Measurements from ENCODE around the gene THSD4.

The THSD4 gene

DNA sequence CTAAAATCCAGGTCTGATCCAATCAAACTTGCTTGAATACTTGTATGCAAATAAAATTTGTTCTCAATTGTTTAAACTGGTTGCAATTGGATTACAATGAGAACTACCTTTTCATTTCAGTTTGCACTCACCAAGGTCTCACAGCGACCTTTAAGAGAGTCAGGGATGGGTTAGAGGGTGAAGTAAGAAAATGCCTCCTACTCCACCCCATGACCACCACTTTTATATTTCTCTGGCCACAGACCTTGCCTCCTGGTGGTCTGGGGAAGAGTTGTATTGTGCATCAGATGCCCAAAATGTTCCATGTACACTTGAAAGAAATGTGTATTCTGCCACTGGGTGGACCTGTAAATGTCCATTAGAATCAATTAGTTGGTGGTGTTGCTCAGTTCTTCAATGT, 16.4 kb upstream of the THSD4 start:
- DNase-seq: no peak

DNA sequence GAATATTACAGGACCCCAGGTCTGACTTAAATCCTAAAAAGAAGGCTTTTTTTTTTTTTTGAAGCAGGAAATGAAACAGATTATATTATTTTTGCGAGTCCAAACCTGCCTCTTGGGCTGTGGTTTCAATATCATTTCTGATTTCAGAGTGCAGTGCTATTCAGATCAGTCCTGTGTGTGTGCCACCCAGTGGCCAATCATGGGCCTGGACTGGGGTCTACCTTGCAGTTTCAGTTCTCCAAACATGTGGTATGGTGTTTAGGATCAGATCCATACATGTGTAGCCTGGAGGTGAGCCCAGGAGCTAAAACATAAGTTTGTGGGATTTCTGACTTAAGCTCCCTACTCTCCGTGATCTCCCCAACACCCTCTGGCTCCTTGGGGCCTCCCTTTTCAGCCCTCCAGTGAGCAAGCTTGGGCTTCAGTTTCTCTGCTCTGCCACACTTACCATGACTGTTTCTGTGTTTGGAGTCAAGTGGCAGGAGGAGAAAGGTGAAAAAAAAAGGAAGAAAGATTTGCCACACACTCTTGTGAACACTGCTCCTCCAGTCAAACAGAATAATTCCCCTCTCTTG, 12.1 kb upstream of the THSD4 start:
- DNase-seq: no peak

DNA sequence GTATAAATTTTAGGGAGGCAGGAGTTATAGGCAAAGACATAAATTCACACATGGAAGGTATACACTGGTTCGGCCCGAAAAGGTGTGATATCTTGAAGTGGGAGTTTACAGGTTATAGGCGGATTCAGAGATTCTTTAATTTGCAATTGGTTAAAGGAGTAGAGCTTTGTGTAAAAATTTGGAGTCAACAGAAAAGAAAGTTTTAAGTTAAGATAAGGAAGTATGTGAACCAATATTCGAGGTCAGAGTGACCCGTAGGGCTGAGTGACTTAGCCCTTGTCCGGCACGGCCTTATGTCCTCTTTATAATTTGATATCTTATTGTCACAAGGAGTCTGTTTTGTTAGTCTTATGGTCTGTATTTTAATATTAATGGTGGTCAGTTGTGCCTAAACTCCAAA, 10.6 kb upstream of the THSD4 start:
- no peak for DNase-seq

DNA sequence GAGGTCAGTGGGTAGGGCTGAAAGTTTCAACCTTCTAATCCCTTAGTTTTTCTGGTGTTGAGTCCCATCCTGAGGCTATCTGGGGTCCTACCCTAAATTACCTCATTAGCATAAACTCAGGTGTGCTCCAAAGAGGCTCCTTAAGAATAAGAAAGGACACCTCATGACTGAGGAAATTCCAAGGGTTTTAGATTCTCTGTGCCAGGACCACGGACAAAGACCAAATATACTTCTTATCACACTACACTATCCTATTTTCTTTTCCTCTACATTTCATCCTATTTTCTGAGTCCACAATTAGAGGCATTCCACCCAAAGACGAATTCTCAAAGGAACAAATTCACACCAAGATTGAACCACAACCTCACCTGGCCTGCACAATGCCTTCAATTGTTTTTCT, 9.8 kb upstream of the THSD4 start:
- DNase-seq: no peak

DNA sequence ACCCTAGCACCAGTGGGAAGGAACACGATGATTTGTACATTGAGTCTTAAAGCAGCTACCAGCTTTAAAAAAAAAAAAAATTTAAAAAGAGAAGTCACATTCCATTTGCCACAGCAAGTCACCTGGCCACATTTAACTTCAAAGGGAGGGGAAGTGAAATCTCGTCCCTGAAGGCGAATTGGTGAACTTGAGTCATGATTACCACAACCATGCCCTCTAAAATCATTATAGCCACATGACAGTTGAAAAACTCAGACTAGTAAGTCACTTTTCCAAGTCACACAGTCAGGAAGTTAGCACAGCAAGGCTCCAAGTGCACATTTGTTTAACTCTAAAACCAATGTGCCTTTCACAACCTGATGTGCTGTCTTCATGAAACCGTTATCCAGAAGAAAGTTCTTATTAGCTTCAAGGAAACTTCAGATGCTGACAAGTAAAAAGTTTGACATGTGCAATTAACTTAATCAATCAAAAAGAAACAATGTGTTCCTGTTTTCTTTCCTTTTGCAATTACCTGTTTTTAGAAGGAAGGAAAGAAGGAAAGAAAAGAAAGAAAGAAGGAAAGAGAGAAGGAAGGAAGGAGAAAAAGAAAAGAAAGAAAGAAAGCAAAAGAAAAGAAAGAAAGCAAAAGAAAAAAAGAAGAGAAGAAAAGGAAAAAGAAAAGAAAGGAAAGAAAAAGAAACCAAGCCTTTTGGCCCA, 8.3 kb upstream of the THSD4 start:
- no peak for DNase-seq

DNA sequence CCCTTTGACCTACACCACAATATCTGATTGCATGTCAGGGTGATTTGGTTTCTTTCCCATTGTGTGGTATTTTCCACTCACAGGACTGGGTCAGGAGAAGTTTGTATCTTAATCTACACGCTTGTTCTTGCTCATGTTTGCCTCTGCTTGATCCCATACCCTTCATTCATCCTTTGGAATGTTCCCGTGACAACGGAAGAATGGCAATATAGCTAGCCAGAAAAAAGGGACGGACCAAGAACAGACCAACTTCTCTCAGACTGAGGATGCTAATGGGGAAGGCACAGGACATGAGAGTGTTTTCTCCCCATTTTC, 7.8 kb upstream of the THSD4 start:
- no peak for DNase-seq

DNA sequence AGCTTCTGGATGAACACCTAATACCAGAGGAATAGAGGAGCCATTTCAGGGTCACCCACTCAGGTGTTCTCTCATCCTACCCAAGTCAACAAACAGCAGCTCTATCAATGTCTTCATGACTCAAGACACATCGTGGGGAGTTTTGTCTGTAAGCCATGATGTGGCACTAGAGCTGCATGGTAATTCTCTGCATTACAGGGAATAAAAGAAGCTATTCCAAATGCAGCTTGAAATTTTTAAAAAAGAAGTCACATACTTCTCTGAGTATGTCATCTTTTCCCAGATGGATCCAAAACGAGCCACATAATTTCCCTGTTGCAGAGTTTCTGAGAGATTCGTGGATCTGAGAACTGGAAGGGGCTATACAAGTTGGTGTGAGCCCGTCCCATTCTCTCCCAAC, 6.1 kb upstream of the THSD4 start:
- no peak for DNase-seq

DNA sequence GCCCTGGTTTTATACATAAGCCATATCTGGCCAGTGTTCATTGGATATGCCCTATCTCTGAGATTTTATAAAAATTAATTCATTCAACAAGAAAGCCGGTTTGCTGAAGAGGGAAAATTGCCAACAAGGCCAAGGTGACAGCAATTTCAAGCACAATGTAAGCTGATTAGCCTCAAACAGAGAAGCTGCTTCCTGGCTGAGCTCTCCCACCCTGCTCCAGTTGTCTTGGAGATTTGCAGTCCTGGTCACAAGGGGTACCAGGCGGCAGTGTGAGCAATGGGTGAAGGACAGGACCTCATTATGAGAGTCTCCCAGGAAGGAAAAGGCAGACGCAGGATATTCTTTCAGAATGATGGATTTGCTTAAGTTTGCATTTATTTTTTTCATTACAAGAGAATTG, 5.4 kb upstream of the THSD4 start:
- DNase-seq: no peak

DNA sequence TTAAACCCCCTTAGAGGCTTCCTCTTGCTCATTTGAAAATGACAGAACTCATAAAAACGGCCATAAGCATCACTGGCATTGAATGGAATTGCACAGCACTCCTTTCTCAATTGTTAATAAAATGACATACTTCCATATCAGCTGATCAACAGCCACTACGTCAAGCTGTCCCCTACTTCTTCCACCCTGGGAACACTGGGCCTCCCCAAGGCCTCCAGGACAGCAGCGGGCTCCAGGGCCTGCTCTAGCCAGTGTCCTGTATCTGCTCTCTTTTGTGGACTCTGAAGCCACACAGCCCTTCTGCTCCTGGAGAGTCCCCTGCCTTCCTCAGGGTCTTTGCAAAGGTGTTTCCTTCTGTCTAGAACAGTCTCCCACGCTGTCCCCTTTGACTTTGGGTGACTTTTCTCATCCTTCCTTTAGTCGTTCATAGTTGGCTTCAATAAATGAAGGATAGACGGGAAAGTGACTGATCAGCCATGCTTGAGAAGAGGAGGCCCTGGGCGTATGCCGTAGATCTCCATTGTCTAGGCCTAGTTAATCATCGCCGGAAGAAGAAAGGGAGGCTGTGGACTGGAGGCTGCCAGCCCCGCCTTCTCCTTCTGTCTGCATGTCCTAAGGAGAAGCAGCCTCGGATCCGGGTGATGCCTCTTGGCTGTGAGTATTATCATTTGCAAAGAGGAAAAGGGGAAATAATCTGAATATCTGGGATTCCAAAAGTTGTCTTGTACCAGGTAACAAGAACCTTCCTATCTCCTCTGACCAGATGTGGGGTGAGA, 4.7 kb upstream of the THSD4 start:
- no peak for DNase-seq

DNA sequence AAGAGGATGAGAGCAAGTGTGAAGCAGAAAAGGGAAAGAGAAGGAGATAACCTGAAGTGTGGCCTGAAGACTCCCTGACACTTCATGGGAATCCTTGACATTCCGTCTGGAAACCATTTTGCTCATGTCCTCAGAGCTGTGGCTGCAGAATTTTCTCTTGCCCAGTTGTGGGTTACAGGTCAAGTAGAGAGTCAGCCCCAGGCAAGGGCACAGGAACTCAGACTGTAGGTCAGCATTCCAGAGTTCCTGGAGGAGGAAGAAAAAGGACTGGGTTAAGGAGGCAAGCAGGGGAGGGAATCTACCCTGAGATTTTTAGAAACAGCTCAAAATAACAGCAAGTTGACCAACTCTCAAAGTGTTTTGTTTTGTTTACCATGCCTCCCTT, 4.1 kb upstream of the THSD4 start:
- no peak for DNase-seq

DNA sequence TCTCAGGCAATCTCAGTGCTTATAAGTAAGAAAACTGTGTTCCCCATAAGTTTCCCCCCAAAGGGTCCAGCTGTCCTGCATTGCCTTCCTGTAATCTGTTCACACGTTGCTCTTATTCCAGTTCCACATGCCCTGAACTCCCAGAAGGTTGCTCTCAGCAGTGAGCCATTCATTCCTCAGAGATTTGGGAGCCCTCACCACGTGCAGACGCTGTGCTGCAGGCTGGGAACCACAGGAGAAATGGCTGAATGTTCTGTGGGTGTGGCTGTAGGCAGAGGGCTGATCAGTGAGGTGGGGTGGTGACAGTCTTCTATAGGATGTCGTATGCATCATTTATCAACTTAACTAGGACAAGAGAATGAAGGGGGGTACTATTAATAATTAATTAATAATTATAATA, 3.3 kb upstream of the THSD4 start:
- DNase-seq: no peak

DNA sequence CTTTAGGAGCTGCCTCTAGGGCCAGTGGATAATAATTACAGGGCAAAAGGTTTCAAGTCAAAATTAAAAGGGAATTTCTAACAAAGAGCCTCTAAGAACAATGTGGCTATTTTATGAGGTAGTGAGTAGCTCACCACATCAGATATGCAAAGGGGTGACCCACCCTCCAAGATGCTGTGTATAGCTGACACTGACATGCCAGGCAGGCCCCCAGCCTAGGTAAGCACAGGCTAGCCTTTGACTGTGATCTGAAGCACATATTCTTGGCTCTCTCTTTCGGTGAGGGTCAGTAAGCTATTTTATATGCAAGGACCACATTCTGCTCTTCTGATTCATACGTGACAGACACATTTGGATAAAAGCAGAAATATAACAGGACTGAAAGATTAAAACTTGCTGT, 2.8 kb upstream of the THSD4 start:
- DNase-seq: no peak

DNA sequence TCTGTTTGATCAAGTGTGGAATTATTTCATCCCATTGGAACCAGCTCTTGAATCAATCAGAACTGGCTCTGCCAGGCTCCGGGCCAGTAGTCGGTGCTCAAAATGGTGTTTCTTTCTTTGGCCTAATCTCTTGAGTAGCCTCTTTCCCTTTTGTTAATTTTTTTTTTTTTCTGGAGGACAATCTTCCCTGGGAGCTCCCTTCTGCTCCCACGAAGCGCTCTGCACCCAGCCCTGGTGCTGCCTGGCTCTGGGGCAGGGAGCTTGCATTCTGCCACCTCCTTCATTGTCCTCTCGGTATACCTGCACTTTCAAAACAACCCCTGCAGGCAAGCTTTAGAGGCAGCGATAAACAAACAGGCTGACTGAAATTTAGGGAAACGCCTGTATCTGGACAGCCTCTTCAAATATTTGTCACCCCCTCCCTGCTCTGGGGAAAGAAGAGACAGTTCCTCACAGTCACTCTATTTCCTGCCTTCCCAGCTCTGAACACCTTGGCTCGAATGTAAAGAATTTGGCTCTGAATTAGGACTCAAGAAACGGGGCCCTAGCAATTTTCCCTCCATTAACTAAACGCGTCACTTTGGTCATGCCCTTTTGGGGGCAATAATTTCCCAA, 1.1 kb upstream of the THSD4 start:
- DNase-seq: no peak

DNA sequence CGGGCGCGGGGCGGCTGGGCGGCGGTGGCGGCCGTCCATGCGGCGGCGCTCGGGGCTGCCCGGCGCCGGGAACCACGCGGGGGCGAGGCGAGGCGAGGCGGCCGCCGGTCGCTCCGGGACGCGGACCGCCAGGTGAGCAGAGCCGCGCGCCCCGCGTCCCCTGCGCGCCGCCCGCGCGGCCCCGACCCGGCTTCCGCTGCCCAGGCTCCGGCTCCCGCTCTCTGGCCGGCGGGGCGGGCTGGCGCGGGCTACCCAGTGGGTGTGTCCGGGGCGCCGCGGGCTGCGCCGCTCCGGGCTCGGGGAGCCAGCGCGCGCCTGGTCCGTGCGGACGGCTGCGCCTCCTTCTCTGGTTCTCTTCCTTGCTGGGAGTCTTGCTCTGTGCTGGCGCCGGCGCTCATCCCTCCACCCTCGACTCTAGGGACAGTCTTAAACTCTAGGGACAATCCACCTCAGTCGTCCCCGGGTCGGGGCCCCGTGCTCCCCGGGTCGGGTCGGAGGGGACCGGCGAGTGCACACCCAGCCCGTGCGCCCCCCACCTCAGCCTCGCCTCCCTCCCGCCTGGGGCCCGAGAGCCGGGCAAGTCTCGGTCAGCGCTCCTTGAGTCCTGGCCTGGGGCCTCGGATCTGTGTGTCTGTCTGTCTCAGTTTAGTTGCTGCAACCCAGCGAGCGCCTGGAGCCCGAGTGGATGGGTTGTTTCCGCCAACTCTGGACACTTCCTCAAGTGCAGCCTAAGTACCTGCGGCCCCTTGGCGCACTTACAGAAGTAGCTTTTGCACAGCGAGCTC, 488 bp downstream of the THSD4 start:
- no peak for DNase-seq

DNA sequence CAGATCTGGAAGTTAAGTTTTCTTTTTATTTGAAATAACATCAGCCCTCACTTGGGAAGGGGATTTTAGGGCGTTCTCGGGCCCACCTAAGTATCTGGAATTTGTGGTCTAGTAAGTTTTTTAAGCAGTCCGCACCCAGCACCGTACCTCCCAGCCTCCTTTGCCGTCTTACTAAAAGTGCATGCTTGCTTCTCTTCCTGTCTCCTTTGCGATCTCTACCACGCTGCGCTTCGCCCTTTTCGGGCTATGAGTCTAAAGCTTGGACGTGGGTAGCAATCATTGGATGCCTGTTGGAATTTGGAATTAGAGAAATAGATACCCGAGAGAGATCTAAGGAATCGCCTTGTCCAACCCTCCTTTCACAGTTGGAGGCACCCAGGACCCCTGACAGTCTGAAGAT, 1.1 kb downstream of the THSD4 start:
- DNase-seq: no peak

DNA sequence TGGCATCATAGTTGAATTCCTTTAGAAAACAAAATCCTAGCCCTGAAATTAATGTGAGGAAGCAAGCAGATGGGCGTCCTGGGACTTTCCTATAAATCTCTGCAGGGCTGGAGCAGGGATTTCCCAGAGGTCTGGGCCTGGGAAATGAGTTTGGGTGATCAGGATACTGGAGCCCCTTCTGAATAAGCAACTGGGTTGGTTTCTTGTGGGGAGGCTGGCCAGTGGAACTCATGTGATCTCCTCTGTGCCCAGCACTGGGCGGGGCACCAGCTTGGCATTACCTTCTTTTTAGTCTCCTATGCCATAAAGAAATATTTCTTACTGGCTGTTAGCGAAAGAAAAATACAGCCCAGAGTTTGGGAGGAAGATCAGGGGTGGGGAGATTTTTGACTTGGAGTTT, 1.7 kb downstream of the THSD4 start:
- no peak for DNase-seq

DNA sequence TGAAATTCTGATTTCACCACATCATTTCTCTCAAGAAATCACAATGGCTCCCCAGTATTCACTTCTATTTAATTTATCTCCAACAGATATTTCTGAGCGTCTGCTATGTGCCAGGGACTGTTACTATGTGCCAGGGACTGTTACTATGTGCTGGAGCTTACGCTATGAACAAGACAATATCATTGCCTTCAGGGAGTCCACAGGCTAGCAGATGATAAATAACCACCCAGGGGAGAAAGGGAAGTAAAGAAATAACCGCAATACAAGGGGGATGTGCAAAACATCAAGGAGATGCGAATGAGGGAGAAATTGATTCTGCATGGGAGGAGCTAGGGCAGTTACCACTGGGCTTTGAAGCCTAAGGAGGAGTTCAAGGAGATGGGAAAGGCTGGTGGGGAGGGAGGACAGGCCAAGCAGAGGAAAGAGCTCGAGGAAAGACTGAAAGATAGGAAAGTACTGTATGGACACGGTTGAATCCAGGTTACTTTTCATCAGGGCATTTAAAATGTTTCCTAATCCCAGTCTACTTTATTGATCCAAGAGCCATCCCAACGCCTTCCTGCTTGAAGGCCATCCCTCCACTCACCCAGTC, 2.5 kb downstream of the THSD4 start:
- DNase-seq: no peak

DNA sequence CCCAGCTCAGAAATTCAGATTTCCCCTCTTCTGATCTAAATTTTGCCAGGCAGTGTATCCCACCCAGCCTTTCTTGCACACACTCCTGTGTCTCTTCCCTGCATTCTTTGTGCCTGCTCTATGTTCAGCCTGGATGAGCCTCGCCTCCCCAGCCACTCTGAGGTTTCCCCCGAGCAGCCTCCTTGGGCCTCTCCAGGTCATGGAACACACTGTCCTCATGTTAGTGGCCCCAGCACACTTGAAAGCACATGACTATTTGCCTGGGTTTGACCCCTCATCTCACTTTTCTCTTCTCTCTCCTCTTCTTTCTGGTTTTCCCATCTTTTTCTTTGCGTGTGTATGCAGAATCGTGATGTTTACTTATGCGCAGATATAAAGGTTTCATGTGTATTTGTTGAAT, 3.1 kb downstream of the THSD4 start:
- DNase-seq: no peak

DNA sequence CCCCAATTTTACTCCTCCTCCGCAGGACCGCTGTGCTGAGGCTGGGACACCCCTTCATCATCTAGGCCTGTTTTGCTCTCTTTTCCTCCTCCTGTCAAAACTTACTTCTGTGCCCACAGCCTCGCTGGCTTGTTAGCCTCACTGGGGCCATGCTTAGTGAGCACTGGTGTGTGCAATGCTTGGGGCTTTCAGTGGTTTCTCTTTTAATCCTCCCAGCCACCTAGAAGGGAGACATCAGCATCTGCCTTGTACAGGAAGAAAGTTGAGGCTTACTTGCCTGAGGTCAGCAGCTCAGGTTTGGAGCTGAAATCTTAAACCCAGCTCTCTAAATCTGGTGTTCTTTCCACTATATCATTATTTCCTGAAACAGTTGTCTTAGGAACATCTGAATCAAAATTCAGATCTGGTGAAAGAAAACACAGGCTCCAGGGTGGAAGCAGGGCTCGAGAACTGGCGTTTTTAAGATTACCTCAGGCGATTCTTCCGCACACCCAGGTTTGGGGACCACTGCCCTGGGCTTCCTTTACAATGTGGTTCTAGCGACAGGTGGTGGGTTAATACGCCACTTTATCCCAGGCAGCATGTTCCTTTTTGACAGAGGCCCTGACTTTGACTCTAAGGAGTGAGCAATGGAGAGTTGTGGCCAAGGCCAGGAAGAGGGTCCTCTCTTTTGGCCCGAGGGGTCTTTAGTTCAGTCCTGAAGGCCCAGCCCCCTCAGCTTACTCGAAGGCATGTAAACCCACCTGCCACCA, 3.8 kb downstream of the THSD4 start:
- no peak for DNase-seq

DNA sequence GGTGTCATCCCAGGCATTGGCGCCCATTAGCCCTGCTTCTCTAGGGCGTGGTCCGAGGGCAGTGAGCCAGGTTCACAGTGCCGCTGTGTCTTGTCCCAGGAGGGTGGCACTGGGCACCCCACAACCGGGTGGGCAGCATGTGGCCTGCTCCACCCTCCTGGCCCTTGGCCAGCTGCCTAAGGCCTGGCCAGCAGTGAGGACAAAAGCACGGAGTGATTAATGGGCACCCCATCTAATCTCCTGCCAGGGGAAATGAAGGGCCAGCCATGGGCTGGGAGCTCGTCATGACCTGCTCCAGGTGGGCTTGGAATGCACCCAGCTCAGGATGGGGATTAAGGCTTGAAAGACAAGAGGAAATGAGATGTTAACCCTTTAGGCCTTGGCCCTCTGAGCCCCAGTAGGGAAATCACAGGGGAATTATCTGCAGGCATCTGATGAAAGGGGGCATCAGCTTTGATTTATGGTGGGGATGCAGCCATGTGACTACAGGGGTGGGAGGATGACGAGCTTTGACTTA, 5.2 kb downstream of the THSD4 start:
- no peak for DNase-seq

DNA sequence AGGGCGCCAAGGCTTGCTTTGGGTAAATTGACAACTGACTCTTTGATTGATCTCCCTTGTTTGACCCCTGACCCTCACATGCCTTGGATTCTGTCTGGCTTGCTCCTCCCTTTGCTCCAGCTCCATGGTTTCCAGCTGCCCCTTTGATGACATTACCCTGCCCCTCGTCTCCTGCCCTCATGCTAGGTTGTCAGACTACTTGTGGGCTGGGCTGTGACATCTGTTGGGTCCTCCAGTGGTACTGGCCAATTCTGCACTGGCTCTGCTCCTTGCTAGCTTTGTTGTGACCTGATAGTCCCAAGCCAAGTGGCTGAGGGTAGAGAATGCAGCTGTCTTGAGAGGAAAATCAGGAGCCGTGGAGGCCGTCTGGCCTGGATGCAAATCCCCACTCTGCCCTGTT, 6.2 kb downstream of the THSD4 start:
- DNase-seq: no peak

Data from CD4-positive, alpha-beta T cell treated with Interleukin-4 for 1 hour (primary cell).